Activated T-helper 9 cell treated with anti-CD3 and anti-CD28 coated beads, Interleukin-2, amount 50 U/mL, for 16 hours (primary cell): ENCODE results near the gene LCMT1.
"Not testable (repeated sequence)": the region's sequence is repeated elsewhere in the genome, so short reads cannot be mapped to it uniquely, and the experiment has no call there.

ENCODE experiments used
- DNase-seq: peaks from one replicate; pipeline ENCODE4 v3.0.0-alpha.2; 2020; ENCODE audit warnings: low read depth

Gene LCMT1

GRCh38 chr16:25095636-25096035, 15.9 kb upstream of the LCMT1 start:
- DNase-seq = no peak

GRCh38 chr16:25097276-25097975, 14.1 kb upstream of the LCMT1 start:
- DNase-seq = no peak

- no peak for DNase-seq
These were observed 11.0 kb upstream of the LCMT1 start for GRCh38 chr16:25100511-25100910.

GRCh38 chr16:25106567-25107465, 4.7 kb upstream of the LCMT1 start:
- DNase-seq = peak; percentile 56

- DNase-seq = no peak
These were observed 4.1 kb upstream of the LCMT1 start for GRCh38 chr16:25107466-25107792.

DNA sequence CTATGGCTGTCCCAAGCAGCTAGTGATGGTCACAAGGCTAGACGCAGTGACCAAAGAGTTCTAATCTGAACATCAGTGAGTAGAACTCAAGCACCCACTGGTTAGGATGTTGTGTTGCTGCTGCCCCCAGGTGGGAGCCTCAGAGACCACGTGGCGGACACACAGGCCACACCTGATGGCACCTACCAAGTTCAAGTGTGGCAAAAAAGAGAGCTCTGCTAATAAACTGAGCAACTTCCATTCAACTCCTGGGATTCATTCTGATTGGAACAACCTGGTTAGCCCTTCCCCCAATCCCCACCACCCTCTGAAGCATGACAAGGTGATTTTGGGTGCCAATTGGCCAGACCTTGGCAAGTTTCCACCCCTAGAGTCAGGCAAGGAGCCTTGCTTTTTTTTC, 3.5 kb upstream of the LCMT1 start:
- DNase-seq = no peak

- no peak for DNase-seq
These were observed 1.9 kb upstream of the LCMT1 start for GRCh38 chr16:25109643-25110042.

DNA sequence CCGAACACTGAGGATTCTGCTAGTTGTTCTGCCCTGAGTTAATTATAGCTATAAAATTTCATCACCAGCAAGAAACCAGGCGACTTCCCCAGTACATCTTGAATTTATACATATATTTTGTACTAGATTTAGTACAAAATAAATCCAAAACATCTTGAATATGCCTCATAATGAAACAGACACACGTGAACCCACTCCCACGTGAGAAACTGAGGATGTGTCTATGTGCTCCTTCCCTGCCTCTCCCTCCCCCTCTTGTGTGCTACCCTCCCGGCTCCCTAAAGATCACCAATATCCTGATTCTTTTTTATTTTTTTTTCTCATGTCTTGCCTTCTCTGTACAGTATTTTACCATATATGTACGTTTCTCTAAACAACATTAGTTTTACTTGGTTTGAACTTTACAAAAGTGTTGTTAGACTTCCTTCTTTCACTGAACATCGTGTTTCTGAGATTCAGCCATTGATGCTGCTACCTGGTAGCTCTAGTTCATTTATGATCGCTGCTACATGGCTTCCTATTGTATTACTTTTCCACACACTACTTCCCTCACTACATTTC, 1.1 kb upstream of the LCMT1 start:
- DNase-seq = no peak

DNA sequence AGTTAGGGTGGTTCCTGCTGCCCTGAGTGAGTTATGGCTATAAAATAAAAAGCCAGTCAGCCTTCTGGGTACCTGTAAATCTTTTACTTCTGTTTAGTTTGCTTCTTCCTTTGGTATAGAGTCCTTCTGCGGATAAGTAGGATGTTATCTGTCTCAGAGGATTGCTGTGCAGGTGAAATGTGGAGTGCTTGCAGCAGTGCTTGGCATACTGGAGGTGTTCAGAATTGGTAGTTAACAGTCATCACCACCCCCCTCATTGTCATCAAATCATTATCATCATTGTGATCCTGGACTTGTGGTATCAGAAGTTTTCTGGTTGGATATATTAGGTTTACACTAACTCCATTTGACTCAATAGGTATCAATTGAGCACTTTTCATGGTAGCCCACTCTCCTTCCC, 2.6 kb downstream of the LCMT1 start:
- no peak for DNase-seq

GRCh38 chr16:25118851-25119578, 7.5 kb downstream of the LCMT1 start:
- DNase-seq = no peak

DNA sequence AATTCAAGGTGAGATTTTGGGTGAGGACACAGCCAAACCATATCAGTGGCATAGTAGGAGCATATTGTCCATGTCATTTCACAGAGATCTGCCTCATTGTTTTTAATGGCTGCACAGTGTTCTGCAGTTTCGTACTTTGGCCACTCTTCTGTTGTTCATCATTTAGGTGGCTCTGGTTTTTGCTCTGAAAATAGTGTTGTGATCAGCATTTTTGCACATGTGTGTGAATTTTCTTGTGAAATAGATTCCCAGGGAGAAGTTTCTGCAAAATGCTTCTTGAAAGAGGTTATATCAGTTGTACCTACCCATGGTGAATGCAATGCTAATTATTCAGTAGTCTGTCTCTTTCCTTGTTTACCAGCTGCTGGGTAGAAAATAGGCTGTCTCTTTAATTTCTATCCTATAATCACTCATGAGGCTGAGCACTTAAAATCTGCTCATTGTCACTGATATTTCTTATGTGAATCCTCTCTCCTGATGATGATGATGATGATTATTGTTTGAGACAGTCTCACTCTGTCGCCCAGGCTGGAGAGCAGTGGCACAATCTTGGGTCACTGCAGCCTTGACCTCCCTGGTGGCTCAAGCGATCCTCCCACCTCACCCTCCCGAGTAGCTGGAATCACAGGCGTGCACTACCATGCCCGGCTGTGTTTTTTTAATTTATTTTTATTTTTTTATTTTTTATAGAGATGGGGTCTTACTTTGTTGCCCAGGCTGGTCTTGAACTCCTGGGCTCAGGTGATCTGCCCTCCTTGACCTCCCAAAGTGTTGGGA, 10.5 kb downstream of the LCMT1 start:
- DNase-seq = no peak

DNA sequence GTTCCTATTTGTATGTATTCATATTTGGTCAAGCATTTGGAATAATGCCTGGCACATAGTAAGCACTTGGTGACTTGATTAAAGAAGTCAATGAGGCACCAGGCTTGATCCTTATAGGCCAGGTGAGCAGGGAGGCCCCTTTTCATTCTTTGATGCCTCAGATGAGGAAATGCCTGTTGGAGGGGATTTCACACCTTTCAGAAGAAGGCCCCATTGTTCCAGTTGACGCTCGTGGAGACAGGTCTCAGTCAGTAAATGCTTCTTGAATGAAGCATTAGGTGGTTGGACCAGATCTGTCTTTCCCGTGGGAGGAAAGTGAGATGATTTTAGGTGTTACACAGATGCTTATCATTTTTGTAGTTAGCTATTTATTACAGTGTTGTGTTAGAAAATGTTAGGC, 13.0 kb downstream of the LCMT1 start:
- no peak for DNase-seq

DNA sequence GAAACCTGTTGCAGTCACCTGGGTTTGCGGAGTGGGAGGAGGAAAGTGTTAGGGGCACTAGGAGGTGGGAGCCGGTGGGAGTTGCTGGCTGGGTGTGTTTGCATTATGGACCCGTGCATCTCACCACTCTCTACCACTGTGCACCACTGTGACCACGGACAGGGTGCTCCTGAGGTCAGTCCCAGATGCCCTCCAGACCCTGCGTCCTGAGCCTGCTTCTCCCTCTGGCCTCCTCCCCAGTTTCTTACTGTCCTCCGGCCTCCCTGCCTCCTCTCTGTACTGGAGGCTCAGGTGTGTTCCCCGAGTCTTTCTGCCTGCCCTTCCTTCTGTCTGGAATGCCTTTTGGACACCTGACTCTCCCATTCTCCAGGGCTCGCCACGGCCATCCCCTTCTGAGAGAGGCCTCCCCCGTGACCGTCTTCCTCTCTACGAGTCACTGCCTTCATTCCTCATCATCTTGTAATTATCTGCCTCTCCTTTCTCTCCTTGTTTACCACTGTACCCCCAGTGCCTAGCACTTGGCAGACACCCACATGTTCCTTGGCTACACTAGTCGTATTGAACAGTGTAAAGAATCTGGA, 14.6 kb downstream of the LCMT1 start:
- DNase-seq = not testable (repeated sequence)

- DNase-seq = no peak
These were observed 15.3 kb downstream of the LCMT1 start for GRCh38 chr16:25126820-25127232.

GRCh38 chr16:25132751-25133150, 21.2 kb downstream of the LCMT1 start:
- DNase-seq = not testable (repeated sequence)

GRCh38 chr16:25134166-25134700, 22.7 kb downstream of the LCMT1 start:
- no peak for DNase-seq

DNA sequence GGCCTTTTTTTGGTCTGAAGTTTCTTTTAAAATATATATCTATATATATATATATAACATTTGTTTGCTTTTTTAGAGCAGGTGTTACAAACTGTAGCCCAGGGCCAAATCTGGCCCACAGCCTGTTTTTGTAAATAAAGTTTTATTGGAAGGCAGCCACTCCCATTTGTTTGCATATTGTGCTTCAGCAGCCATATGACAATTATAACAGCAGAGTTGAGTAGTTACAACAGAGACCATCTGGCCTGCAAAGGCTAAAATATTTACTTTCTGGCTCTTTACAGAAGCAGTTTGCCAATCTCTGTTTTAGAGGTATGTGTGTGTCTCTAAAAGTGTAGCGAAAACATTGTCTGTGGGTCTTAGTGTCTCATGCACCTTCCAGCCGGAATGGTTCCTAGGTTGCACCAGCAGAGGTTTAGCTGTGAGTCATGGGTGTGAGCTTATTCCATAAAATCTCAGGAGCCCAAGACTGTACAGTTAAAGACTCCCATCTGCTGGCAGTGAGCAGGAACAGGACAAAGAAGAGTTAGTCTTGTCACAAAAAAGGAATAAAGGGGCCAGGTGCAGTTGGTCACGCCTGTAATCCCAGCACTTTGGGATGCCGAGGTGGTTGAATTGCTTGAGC, 23.8 kb downstream of the LCMT1 start:
- no peak for DNase-seq

DNA sequence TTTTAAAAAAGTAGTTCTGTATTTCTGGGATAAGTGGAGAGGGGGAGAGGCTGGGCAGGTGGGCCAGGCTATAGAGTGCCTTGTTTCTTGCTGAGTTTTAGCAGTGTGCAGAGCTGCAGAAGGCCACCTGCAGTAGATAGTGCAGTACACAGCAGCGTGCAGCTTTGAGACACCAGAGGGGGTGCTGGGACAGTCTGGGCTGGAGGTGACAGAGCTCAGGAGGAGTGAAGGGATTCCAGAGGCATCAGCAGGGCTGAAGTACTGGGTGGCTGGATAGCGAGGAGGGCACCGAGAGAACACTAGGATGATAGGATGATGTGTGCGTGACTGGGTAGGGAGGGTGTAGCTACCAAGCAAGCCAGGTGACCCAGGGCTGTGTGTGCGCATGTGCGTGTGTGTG, 26.6 kb downstream of the LCMT1 start:
- DNase-seq = no peak

DNA sequence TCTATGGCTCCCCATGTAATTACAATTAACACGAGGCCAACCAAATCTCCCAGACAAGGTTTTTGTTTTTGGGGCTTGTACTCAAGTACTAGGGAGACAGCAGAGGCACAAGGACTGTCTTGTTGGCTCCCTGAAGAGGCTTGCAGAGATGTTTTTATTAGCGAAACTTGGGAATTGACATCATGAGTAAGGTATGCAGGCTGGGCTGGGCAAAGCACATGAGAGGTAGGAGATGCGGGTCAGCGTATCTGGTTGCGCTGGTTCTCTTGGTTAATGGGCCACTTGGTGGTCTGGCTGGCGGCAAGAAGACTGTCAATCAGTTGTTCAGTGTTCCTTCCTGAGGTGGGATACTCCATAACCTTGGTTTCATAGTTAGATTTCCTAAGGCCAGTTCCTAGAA, 28.9 kb downstream of the LCMT1 start:
- no peak for DNase-seq

DNA sequence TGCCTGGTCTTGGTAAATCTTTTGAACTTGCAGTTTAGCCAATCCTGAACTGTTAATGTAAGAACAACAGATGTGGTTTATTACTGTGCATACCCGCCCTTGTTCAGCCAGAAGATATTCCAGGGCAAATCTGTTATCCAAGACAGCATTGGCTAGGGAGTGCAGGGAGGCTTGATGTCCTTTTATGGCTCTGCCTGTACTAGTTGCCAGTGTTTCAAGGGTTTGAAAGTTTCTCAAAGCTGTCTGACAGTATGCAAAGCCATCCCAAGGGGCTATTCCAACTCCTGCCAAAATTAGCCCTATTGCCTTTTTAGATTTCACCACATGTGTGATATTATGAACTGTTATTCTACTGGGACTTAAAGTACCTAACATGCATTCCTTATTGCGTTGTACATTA, 30.1 kb downstream of the LCMT1 start:
- DNase-seq = no peak

DNA sequence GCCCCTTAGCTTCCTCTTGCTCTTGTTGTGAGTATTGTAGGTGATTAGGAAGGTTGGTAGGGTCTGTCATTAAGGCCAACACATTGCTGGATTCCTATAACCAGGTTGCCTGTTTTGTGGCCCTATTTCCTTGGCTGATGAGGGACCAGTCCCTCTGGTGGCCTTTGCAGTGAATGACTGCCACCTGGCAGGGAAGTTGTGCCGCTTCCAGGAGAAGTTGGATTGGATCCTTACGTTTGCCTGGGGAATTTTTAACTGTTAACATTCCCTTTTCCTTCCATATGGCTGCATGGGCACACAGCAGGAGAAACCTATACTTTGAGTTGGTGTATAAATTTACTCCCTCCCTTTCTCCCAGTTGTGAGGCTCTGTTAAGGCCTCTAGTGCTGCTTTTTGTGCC, 32.4 kb downstream of the LCMT1 start:
- DNase-seq = no peak
